H1 (cell line): ENCODE measurements around the gene VAMP4. TPM values are rescaled to one million over a fixed set of nuclear protein-coding genes. Genes with fewer than 3 reads are reported as not detected.

Experiments used
- BRCA1 ChIP-seq: IDR thresholded peaks from 2 replicates; pipeline ENCODE4 v1.6.1; 2012; ENCODE audit warnings: low read depth, low read length, improper control_type of control experiment
- CBX8 ChIP-seq: fragments of 300-800, 300-1000 bp; sonication (generic); IDR thresholded peaks from 2 replicates; pipeline ENCODE4 v1.7.1; 2016; ENCODE audit warnings: low read depth, low read length, borderline replicate concordance
- CEBPB ChIP-seq: IDR thresholded peaks from 2 replicates; pipeline ENCODE4 v1.6.1; 2012; ENCODE audit warnings: low read depth, low read length
- CHD1 ChIP-seq: IDR thresholded peaks from 2 replicates; pipeline ENCODE4 v1.6.1; 2012; ENCODE audit warnings: low read depth, low read length, improper control_type of control experiment
- CREB1 ChIP-seq: IDR thresholded peaks from 2 replicates; pipeline ENCODE4 v1.6.1; 2012; ENCODE audit warnings: inconsistent platforms
- EGR1 ChIP-seq: IDR thresholded peaks from 2 replicates; pipeline ENCODE4 v1.6.1; 2011; ENCODE audit warnings: low read depth, low read length, borderline replicate concordance
- KDM1A ChIP-seq: fragments of 200-600, 300-600 bp; sonication (generic); IDR thresholded peaks from 2 replicates; pipeline ENCODE4 v1.7.1; 2016; ENCODE audit warnings: mild to moderate bottlenecking, low read length, borderline replicate concordance
- POLR2AphosphoS5 ChIP-seq: IDR thresholded peaks from 2 replicates; pipeline ENCODE4 v1.6.1; 2011; ENCODE audit warnings: low read depth, low read length
- RXRA ChIP-seq: IDR thresholded peaks from 2 replicates; pipeline ENCODE4 v1.6.1; 2011; ENCODE audit warnings: low read depth, mild to moderate bottlenecking, low read length, moderate library complexity; ENCODE audit not compliant: insufficient read depth
- SUZ12 ChIP-seq: fragments of 200-600 bp; sonication (generic); IDR thresholded peaks from 2 replicates; pipeline ENCODE4 v1.6.1; 2012; ENCODE audit warnings: mild to moderate bottlenecking, inconsistent platforms, low read length, moderate library complexity, mixed read lengths
- TAF7 ChIP-seq: optimal IDR thresholded peaks from 2 replicates; pipeline ENCODE3; 2011; ENCODE audit warnings: low read depth, mild to moderate bottlenecking, inconsistent platforms, low read length, moderate library complexity, borderline replicate concordance
- TEAD4 ChIP-seq: IDR thresholded peaks from 2 replicates; pipeline ENCODE4 v1.6.1; 2012; ENCODE audit warnings: low read depth, low read length, inconsistent platforms, mixed read lengths
- polyA plus RNA-seq, 7 experiments: library from polyadenylated mRNA; depleted of rRNA in 3 of 7; stranded (reverse) in 5 of 7; unstranded in 2 of 7; fragments of >200 nt in 5 of 7; fragments of 200-250 nt in 2 of 7; gene quantifications; 1 replicate in 5 of 7; 2 replicates in 1 of 7; 4 replicates in 1 of 7; pipeline versions ENCODE4 v1.2.1 to v1.2.3, GENCODE V29; 2011 to 2013; ENCODE audit warnings: missing spikeins in 2 of 7, mixed read lengths in 2 of 7
- total RNA-seq: library from RNA; stranded (reverse); fragmentation: NEBNext Ultra II Directional; extraction: Animal tissue kit (Norgen Biotek cat#: 25700); gene quantifications from 2 replicates; pipeline ENCODE4 v1.2.1, GENCODE V29; 2021

The VAMP4 gene
- total and polyA plus RNA-seq, 2 of the 8 experiments (the other 6 are each of a cell fraction or from before 2014, with no cell fraction given) = 1.6 to 13.9 TPM

- TF ChIP-seq RXRA = no peak
- no peak for TF ChIP-seq CHD1
- no peak for TF ChIP-seq EGR1
- no peak for TF ChIP-seq KDM1A
- no peak for TF ChIP-seq TEAD4
- no peak for TF ChIP-seq CEBPB
- peak; percentile 72 for TF ChIP-seq POLR2AphosphoS5
- no peak for TF ChIP-seq CBX8
- TF ChIP-seq BRCA1 = no peak
- peak; percentile 80 for TF ChIP-seq TAF7
- no peak for TF ChIP-seq SUZ12
- TF ChIP-seq CREB1 = peak; percentile 98
Measured at GRCh38 chr1:171781176-171781875, 39.5 kb upstream of the VAMP4 start, which contains the start of gene METTL13 (continued).
